PC-3 (cell line): ENCODE results near the gene RPE. TPM values are rescaled to one million over a fixed set of nuclear protein-coding genes. Genes with fewer than 3 reads are reported as not detected.

ENCODE experiments used
- ATAC-seq: fragments of 200-7000 bp; cut with Tn5 transposase; 2 replicates; pipeline ENCODE4 v1.9.1; 2020; ENCODE audit warnings: mild to moderate bottlenecking, moderate library complexity
- BruUV-seq: library from RNA; stranded (reverse); fragments of 400-500 nt; replicated peaks from 2 replicates; lab custom pipeline; 2021; lab: Mats Ljungman, UMichigan
- CTCF ChIA-PET: fragments of 300-600 bp; sonication (Branson Sonifier 250); formaldehyde crosslinking; loops from one replicate; lab custom pipeline; 2022; ENCODE audit warnings: antibody characterized with exemption; lab: Charles Lee
- POLR2A ChIA-PET: fragments of 300-600 bp; sonication (Branson Sonifier 250); formaldehyde crosslinking; loops from one replicate; lab custom pipeline; 2022; ENCODE audit warnings: antibody characterized with exemption; ENCODE audit not compliant: unreplicated experiment; lab: Charles Lee
- DNase-seq: peaks from one replicate; pipeline ENCODE4 v3.0.0-alpha.2; 2015
- H2AFZ ChIP-seq: fragments of 300-600 bp; sonication (generic); 2 replicates; pipeline ENCODE4 v1.6.0; 2016; ENCODE audit warnings: antibody characterized with exemption, low read length
- H3F3A ChIP-seq: fragments of 300-600 bp; sonication (generic); one replicate; pipeline ENCODE4 v1.6.0; 2017; ENCODE audit warnings: antibody characterized with exemption, low read length, control low read depth, mild to moderate bottlenecking; ENCODE audit not compliant: unreplicated experiment
- H3K27ac ChIP-seq: fragments of 300-600 bp; sonication (generic); 2 replicates; pipeline ENCODE4 v1.5.1; 2016; ENCODE audit warnings: mild to moderate bottlenecking, low read length
- H3K27me3 ChIP-seq: fragments of 300-600 bp; sonication (generic); 2 replicates; pipeline ENCODE4 v1.6.1; 2016; ENCODE audit warnings: low read length, mixed read lengths
- H3K36me3 ChIP-seq: fragments of 300-600 bp; sonication (generic); 2 replicates; pipeline ENCODE4 v1.6.1; 2016; ENCODE audit warnings: low read depth, mixed run types, low read length, mixed read lengths
- H3K4me1 ChIP-seq: fragments of 300-600 bp; sonication (generic); 2 replicates; pipeline ENCODE4 v1.5.1; 2016; ENCODE audit warnings: low read length; ENCODE audit not compliant: insufficient read depth
- H3K4me2 ChIP-seq: fragments of 300-600 bp; sonication (generic); 2 replicates; pipeline ENCODE4 v1.6.0; 2016; ENCODE audit warnings: low read length
- H3K4me3 ChIP-seq: fragments of 300-600 bp; sonication (generic); 2 replicates; pipeline ENCODE4 v1.5.1; 2016; ENCODE audit warnings: mild to moderate bottlenecking, low read length, mixed read lengths
- H3K79me2 ChIP-seq: fragments of 300-600 bp; sonication (generic); 2 replicates; pipeline ENCODE4 v1.6.1; 2017; ENCODE audit warnings: low read length, mixed read lengths
- H3K9ac ChIP-seq: fragments of 300-600 bp; sonication (generic); 2 replicates; pipeline ENCODE4 v1.6.0; 2016; ENCODE audit warnings: mild to moderate bottlenecking, low read length
- H3K9me2 ChIP-seq: fragments of 300-600 bp; sonication (generic); replicated peaks from 2 replicates; pipeline ENCODE4 v1.6.1; 2016; ENCODE audit warnings: mixed run types, low read length, mixed read lengths
- H3K9me3 ChIP-seq: fragments of 300-600 bp; sonication (generic); 2 replicates; pipeline ENCODE4 v1.6.1; 2016; ENCODE audit warnings: low read length, mixed read lengths
- H4K20me1 ChIP-seq: fragments of 300-600 bp; sonication (generic); 2 replicates; pipeline ENCODE4 v1.6.1; 2016; ENCODE audit warnings: low read length, mixed read lengths
- CTCF ChIP-seq: fragments of 300-600 bp; sonication (generic); conservative IDR thresholded peaks from 2 replicates; pipeline ENCODE4 v1.5.1; 2017; ENCODE audit warnings: antibody characterized with exemption, low read depth, mild to moderate bottlenecking, low read length
- EZH2 ChIP-seq: fragments of 300-600 bp; sonication (generic); IDR thresholded peaks from one replicate; pipeline ENCODE4 v1.6.1; 2017; ENCODE audit warnings: antibody characterized with exemption, mild to moderate bottlenecking, low read length; ENCODE audit not compliant: unreplicated experiment
- EZH2phosphoT487 ChIP-seq: fragments of 300-600 bp; sonication (generic); IDR thresholded peaks from 2 replicates; pipeline ENCODE4 v1.6.1; 2018; ENCODE audit warnings: mild to moderate bottlenecking, antibody characterized with exemption, low read length, borderline replicate concordance
- intact Hi-C: fragments of 100-400 bp; cut with micrococcal nuclease; formaldehyde crosslinking; loops from 2 replicates; pipeline ENCODE4 v1.9.0; 2023
- total RNA-seq: library from RNA; depleted of rRNA; stranded (reverse); fragments of >200 nt; gene quantifications from 2 replicates; pipeline ENCODE4 v1.2.3, GENCODE V29; 2014

RPE gene
- total RNA-seq, 1 experiment from 2014 or later, result 60.5 TPM

- Histone ChIP-seq H3F3A (no peaks in the 10 kb centered on the region), H3K79me2 (no peaks in the 10 kb centered on the region), H3K9ac (no peak overlapping the region), H3K36me3 (no peaks in the 10 kb centered on the region), H3K4me3 (no peak overlapping the region), H3K27ac (no peak overlapping the region), H3K9me3 (no peaks in the 10 kb centered on the region), H3K4me2 (no peak overlapping the region), H3K27me3 (peaks cover 83% of the 10 kb centered on the region), H3K4me1 (no peaks in the 10 kb centered on the region), H2AFZ (no peak overlapping the region), H4K20me1 (no peaks in the 10 kb centered on the region), H3K9me2 (no peaks in the 10 kb centered on the region)
- CTCF ChIA-PET, result no interaction called here
- TF ChIP-seq EZH2phosphoT487, result no peak
- TF ChIP-seq CTCF, result no peak
- no peak for TF ChIP-seq EZH2
- intact Hi-C loops, result no loop called here
- POLR2A ChIA-PET, result no interaction called here
- no TSS peak for BruUV-seq
- DNase-seq (no peak), ATAC-seq (no peak)
These were observed 16.6 kb upstream of the RPE start for GRCh38 chr2:209985874-209986273.

- H3K36me3 ChIP-seq, result no peaks in the 10 kb centered on the region
- no peaks in the 10 kb centered on the region for H3F3A ChIP-seq
- no peaks in the 10 kb centered on the region for H3K79me2 ChIP-seq
- no peak overlapping the region for H3K27ac ChIP-seq
- H3K27me3 ChIP-seq, result peaks cover 89% of the 10 kb centered on the region
- ChIA-PET POLR2A (no interaction called here), CTCF (no interaction called here)
- DNase-seq, result peak; percentile 19
- no peaks in the 10 kb centered on the region for H4K20me1 ChIP-seq
- H3K4me3 ChIP-seq, result no peak overlapping the region
- no peak overlapping the region for H2AFZ ChIP-seq
- no peak for ATAC-seq
- no peak overlapping the region for H3K9ac ChIP-seq
- no peaks in the 10 kb centered on the region for H3K4me1 ChIP-seq
- H3K9me2 ChIP-seq, result no peaks in the 10 kb centered on the region
- intact Hi-C loops, result no loop called here
- H3K4me2 ChIP-seq, result no peak overlapping the region
- TF ChIP-seq EZH2, result no peak
- no peak for TF ChIP-seq CTCF
- TF ChIP-seq EZH2phosphoT487, result no peak
- no TSS peak for BruUV-seq
- no peaks in the 10 kb centered on the region for H3K9me3 ChIP-seq
These were observed 16.0 kb upstream of the RPE start for GRCh38 chr2:209986415-209986814.

GRCh38 chr2:209988010-209988409 is 14.4 kb upstream of the RPE start:
- ChIA-PET CTCF (no interaction called here), POLR2A (no interaction called here)
- Histone ChIP-seq H3K9me3 (no peaks in the 10 kb centered on the region), H2AFZ (no peak overlapping the region), H3K79me2 (no peaks in the 10 kb centered on the region), H3F3A (no peaks in the 10 kb centered on the region), H3K4me1 (no peaks in the 10 kb centered on the region), H3K27ac (no peak overlapping the region), H3K36me3 (no peaks in the 10 kb centered on the region), H3K9ac (no peak overlapping the region), H4K20me1 (no peaks in the 10 kb centered on the region), H3K9me2 (no peaks in the 10 kb centered on the region), H3K27me3 (peaks cover 79% of the 10 kb centered on the region), H3K4me2 (no peak overlapping the region), H3K4me3 (no peak overlapping the region)
- ATAC-seq, result no peak
- intact Hi-C loops, result no loop called here
- TF ChIP-seq EZH2phosphoT487, result no peak
- no peak for TF ChIP-seq EZH2
- TF ChIP-seq CTCF, result no peak
- no TSS peak for BruUV-seq
- DNase-seq, result no peak
